GM23248 (cell line): ENCODE results near the gene HADHA. TPM values are rescaled to one million over a fixed set of nuclear protein-coding genes. Genes with fewer than 3 reads are reported as not detected.
"Not testable (repeated sequence)": the region's sequence is repeated elsewhere in the genome, so short reads cannot be mapped to it uniquely, and the experiment has no call there.

Source experiments
- DNase-seq: peaks from one replicate; pipeline ENCODE4 v3.0.0-alpha.2; 2015
- H2AFZ ChIP-seq: fragments of 200-600 bp; sonication (generic); 2 replicates; pipeline ENCODE4 v1.6.1; 2016; ENCODE audit warnings: antibody characterized with exemption
- H3F3A ChIP-seq: fragments of 200-600 bp; sonication (generic); 2 replicates; pipeline ENCODE4 v1.6.1; 2016; ENCODE audit warnings: mild to moderate bottlenecking, antibody characterized with exemption, mixed run types; ENCODE audit not compliant: insufficient read depth
- H3K27ac ChIP-seq: fragments of 200-600 bp; sonication (generic); 2 replicates; pipeline ENCODE4 v1.5.1; 2016; ENCODE audit warnings: mild to moderate bottlenecking
- H3K27me3 ChIP-seq: fragments of 200-600 bp; sonication (generic); replicated peaks from 2 replicates; pipeline ENCODE4 v1.6.1; 2016; ENCODE audit warnings: mild to moderate bottlenecking; ENCODE audit not compliant: insufficient read depth
- H3K36me3 ChIP-seq: fragments of 200-600 bp; sonication (generic); 2 replicates; pipeline ENCODE4 v1.6.1; 2016; ENCODE audit warnings: low read depth, mild to moderate bottlenecking
- H3K4me1 ChIP-seq: fragments of 200-600 bp; sonication (generic); 2 replicates; pipeline ENCODE4 v1.6.1; 2016; ENCODE audit warnings: mild to moderate bottlenecking; ENCODE audit not compliant: insufficient read depth
- H3K4me2 ChIP-seq: fragments of 200-600 bp; sonication (generic); one replicate; pipeline ENCODE4 v1.6.1; 2016; ENCODE audit warnings: mild to moderate bottlenecking; ENCODE audit not compliant: unreplicated experiment
- H3K4me3 ChIP-seq: fragments of 200-600 bp; sonication (generic); 2 replicates; pipeline ENCODE4 v1.5.1; 2016; ENCODE audit warnings: mild to moderate bottlenecking
- H3K79me2 ChIP-seq: fragments of 200-600 bp; sonication (generic); 2 replicates; pipeline ENCODE4 v1.6.1; 2016; ENCODE audit warnings: mild to moderate bottlenecking; ENCODE audit not compliant: insufficient read depth
- H3K9ac ChIP-seq: fragments of 200-600 bp; sonication (generic); 2 replicates; pipeline ENCODE4 v1.6.1; 2016; ENCODE audit warnings: mild to moderate bottlenecking
- H3K9me2 ChIP-seq: fragments of 200-600 bp; sonication (generic); 2 replicates; pipeline ENCODE4 v1.6.1; 2016; ENCODE audit warnings: mixed run types, mild to moderate bottlenecking, moderate library complexity; ENCODE audit not compliant: insufficient read depth
- H3K9me3 ChIP-seq: fragments of 200-600 bp; sonication (generic); one replicate; pipeline ENCODE4 v1.6.1; 2017; ENCODE audit warnings: low read depth
- H4K20me1 ChIP-seq: fragments of 200-600 bp; sonication (generic); 2 replicates; pipeline ENCODE4 v1.6.0; 2016; ENCODE audit not compliant: insufficient read depth
- EZH2 ChIP-seq: fragments of 200-600 bp; sonication (generic); IDR thresholded peaks from 2 replicates; pipeline ENCODE4 v1.6.1; 2018; ENCODE audit warnings: antibody characterized with exemption, mild to moderate bottlenecking; ENCODE audit not compliant: insufficient read depth, poor library complexity, severe bottlenecking
- EZH2phosphoT487 ChIP-seq: fragments of 200-600 bp; sonication (generic); IDR thresholded peaks from 2 replicates; pipeline ENCODE4 v1.6.1; 2018; ENCODE audit warnings: antibody characterized with exemption, moderate library complexity, mild to moderate bottlenecking, low read depth; ENCODE audit not compliant: insufficient read depth
- WGBS, 2 experiments: methylation state at CpG; one replicate each; pipeline ENCODE4 v1.1.6; 2015 to 2017; ENCODE audit warnings: low lambda C conversion rate in 2 of 2, low coverage in 1 of 2; ENCODE audit errors: missing lambda C conversion rate in 2 of 2; 5-methylcytosine and 5-hydroxymethylcytosine counted together
- in situ Hi-C: fragments of 300-500 bp; cut with MboI; formaldehyde crosslinking; loops from 2 replicates; pipeline ENCODE4 v1.15.0; 2020
- polyA plus RNA-seq: library from polyadenylated mRNA; unstranded; fragments of >200 nt; fragmentation: Nextera tagmentation; extraction: Ambion mirVana; gene quantifications from 2 replicates; pipeline ENCODE4 v1.2.1, GENCODE V29; 2016
- total RNA-seq: library from RNA; depleted of rRNA; stranded (reverse); fragments of >200 nt; shearing (Covaris generic); gene quantifications from 2 replicates; pipeline ENCODE4 v1.2.3, GENCODE V29; 2014

HADHA gene
- total and polyA plus RNA-seq, 2 experiments from 2014 or later, result 121 to 122 TPM

DNA sequence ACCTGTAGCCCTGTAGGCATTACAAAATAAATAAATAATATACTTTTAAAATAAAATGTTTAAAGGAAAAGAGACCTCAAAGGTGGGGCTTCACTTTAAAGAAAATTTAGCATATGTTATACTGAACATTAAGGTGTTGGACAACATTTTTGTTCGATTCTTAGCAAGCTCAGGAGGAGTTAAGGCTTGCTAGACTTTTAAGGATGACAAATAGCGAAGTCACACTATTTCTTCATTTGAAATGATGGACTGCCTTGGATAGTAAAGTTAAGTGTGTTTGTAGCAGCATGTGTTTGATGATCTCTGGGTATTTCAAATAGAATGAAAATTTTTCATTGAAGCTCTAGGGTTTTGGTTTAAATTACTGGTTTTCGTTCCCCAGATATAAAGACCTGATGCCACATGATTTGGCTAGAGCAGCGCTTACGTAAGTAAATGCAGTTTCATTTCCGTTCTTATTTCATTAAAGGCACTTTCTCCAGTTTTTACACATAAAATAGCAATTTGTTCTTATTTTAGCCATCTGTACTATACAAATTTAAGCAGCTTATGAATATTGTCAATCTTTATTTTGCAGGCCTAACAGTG is 25.2 kb upstream of the HADHA start:
- Histone ChIP-seq H3K79me2 (peaks cover 10% of the 10 kb centered on the region), H3K4me3 (no peak overlapping the region), H3K9me2 (no peaks in the 10 kb centered on the region), H3K9me3 (no peaks in the 10 kb centered on the region), H3K27ac (peak overlapping the region; percentile 0; the same call in 1 of the 2 replicates), H4K20me1 (no peaks in the 10 kb centered on the region), H3K9ac (peak overlapping the region; percentile 10; the same call in 1 of the 2 replicates), H2AFZ (no peak overlapping the region), H3F3A (peaks cover 51% of the 10 kb centered on the region), H3K36me3 (0 out of 2 replicates have a peak, but pooled peaks cover 6% of the 10 kb centered on the region), H3K4me2 (peak overlapping the region; percentile 5), H3K4me1 (peaks cover 42% of the 10 kb centered on the region), H3K27me3 (no peaks in the 10 kb centered on the region)
- in situ Hi-C loops, result no loop called here
- TF ChIP-seq EZH2phosphoT487, result no peak
- no peak for TF ChIP-seq EZH2
- peak; percentile 68 for DNase-seq
- 78 to 82% methylated on average over 6 of the region's 6 CpGs for WGBS, 2 experiments

DNA sequence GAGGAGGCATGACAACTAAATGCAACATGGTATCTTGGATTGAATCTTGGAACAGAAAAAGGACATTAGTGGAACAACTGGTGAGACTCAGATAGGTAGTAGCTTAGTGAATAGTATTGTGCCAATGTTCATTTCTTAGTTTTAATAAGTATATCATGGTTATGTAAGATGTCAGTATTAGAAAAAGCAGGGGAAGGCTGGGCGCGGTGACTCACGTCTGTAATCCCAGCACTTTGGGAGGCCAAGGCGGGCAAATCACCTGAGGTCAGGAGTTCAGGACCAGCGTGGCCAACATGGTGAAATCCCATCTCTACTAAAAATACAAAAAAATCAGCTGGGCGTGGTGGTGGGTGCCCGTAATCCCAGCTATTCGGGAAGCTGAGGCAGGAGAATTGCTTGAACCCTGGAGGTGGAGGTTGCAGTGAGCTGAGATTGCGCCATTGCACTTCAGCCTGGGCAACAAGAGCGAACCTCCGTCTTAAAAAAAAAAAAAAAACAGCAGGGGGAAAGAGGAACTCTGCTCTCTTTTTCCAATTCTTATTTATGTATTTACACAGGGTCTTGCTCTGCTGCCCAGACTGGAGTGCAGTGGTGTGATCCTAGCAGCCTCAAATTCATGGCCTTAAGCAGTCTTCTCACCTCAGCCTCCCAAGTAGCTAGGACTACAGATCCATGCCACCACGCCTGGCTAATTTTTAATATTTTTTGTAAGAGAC is 24.4 kb upstream of the HADHA start:
- H3K4me3 ChIP-seq, H3K4me2 ChIP-seq, H3K9me3 ChIP-seq, H3K27me3 ChIP-seq, H3K9ac ChIP-seq, DNase-seq, H3K36me3 ChIP-seq, in situ Hi-C loops, H2AFZ ChIP-seq, H3K79me2 ChIP-seq, H4K20me1 ChIP-seq, H3K9me2 ChIP-seq: not testable (repeated sequence)
- peaks cover 43% of the 10 kb centered on the region for H3F3A ChIP-seq
- 96 to 98% methylated on average over 12 of the region's 12 CpGs for WGBS, 2 experiments
- peaks cover 33% of the 10 kb centered on the region for H3K4me1 ChIP-seq
- 0 out of 2 replicates have a peak overlapping the region, but pooled peaks have one; percentile 13 for H3K27ac ChIP-seq

DNA sequence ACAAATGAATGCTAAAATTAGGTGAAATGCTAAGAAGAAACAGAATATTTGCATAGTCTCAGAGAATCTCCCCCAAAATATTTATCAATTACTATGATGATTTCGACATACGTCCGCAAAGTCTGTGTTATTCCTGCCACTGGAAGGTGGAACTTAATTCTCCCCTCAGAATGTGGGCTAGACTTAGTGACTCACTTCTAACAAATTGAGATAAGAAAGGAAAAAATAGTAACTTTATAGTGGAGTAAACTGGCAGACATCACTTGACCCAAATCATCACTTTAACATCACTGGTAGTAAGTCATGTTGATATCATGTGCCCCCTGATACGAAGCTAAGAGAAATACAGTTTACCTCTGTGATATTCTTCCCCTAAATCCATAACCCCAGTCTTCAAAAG is 23.8 kb upstream of the HADHA start:
- H3K27ac ChIP-seq, result 0 out of 2 replicates have a peak overlapping the region, but pooled peaks have one; percentile 13
- in situ Hi-C loops, result no loop called here

DNA sequence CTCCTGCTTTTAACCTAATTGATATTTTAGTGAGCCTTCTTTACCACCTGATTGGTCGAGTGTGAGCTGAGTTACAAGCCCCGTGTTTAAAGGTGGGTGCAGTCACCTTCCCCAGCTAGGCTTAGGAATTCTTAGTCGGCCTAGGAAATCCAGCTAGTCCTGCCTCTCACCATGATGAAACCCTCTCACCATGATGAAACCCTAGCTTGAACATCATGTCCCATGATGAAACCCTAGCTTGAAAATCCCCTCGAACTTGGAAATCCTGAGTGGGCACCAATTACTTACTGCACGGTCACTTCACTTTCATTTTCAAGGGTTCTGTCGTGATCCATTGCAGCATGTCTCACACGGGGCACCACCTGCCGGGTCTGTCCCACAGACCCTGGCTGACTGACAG is 14.4 kb upstream of the HADHA start:
- H3K4me1 ChIP-seq, H3K4me3 ChIP-seq, H3K9me2 ChIP-seq, H3K27me3 ChIP-seq, H3F3A ChIP-seq, H3K4me2 ChIP-seq, H3K9me3 ChIP-seq, H2AFZ ChIP-seq, H3K27ac ChIP-seq, H3K9ac ChIP-seq, H4K20me1 ChIP-seq, in situ Hi-C loops, DNase-seq: not testable (repeated sequence)
- Histone ChIP-seq H3K36me3 (peaks cover 16% of the 10 kb centered on the region; the same call in 1 of the 2 replicates), H3K79me2 (peaks cover 57% of the 10 kb centered on the region)
- 81% methylated on average over 8 of the region's 8 CpGs for WGBS, 2 experiments

More for the DNA sequence above, 23.8 kb upstream of the HADHA start:
- H3K4me1 ChIP-seq, result peaks cover 27% of the 10 kb centered on the region
- peaks cover 8% of the 10 kb centered on the region; the same call in 1 of the 2 replicates for H3K36me3 ChIP-seq
- no peak overlapping the region for H3K9ac ChIP-seq
- TF ChIP-seq EZH2phosphoT487 (no peak), EZH2 (no peak)
- H3F3A ChIP-seq, result peaks cover 37% of the 10 kb centered on the region
- WGBS, 2 experiments, result 66 to 72% methylated on average over 4 of the region's 4 CpGs
- H4K20me1 ChIP-seq, result no peaks in the 10 kb centered on the region
- no peak overlapping the region for H2AFZ ChIP-seq
- peak; percentile 48 for DNase-seq
- H3K9me2 ChIP-seq, result no peaks in the 10 kb centered on the region
- no peaks in the 10 kb centered on the region for H3K9me3 ChIP-seq
- no peak overlapping the region for H3K4me2 ChIP-seq
- H3K79me2 ChIP-seq, result peaks cover 10% of the 10 kb centered on the region
- no peak overlapping the region for H3K4me3 ChIP-seq
- H3K27me3 ChIP-seq, result no peaks in the 10 kb centered on the region
